ENCODE measurements around the gene TAB3. TPM values are rescaled to one million over a fixed set of nuclear protein-coding genes. Genes with fewer than 3 reads are reported as not detected.

Gene TAB3
- polyA plus RNA-seq, 3 donors from 2014 or later, result 2.0 to 6.5 (median 3.9) TPM

GRCh38 chrX:30904186-30904585 is 15.1 kb upstream of the TAB3 start:
- Mint-ChIP-seq H3K4me1 (peaks cover 9% of the 10 kb centered on the region in 2 donors), H3K9me3 (no peaks in the 10 kb centered on the region), H3K36me3 (no peaks in the 10 kb centered on the region), H3K4me3 (no peak overlapping the region), H3K27me3 (ENCODE audit: low read depth in 3 of 3) (no peaks in the 10 kb centered on the region), H3K27ac (no peak overlapping the region)
- no peak for DNase-seq

- peak overlapping the region in 1 of 6 donors; percentile 8 for H3K27ac Mint-ChIP-seq
- H3K4me1 Mint-ChIP-seq, result peaks cover 9% of the 10 kb centered on the region in 2 donors
- H3K36me3 Mint-ChIP-seq, result no peaks in the 10 kb centered on the region
- peaks cover 0 to 5% (median 0%) of the 10 kb centered on the region in 3 donors for H3K27me3 Mint-ChIP-seq (ENCODE audit: low read depth in 3 of 3)
- no peak for DNase-seq
- no peak overlapping the region for H3K4me3 Mint-ChIP-seq
- peaks cover 0 to 4% (median 0%) of the 10 kb centered on the region in 6 donors for H3K9me3 Mint-ChIP-seq
Observed at GRCh38 chrX:30900227-30900626, 11.2 kb upstream of the TAB3 start.

- H3K27ac Mint-ChIP-seq, result no peak overlapping the region
- peaks cover 0 to 5% (median 0%) of the 10 kb centered on the region in 3 donors for H3K27me3 Mint-ChIP-seq (ENCODE audit: low read depth in 3 of 3)
- no peak overlapping the region for H3K4me3 Mint-ChIP-seq
- DNase-seq, result no peak
- H3K4me1 Mint-ChIP-seq, result peaks cover 9% of the 10 kb centered on the region in 2 donors
- H3K9me3 Mint-ChIP-seq, result peaks cover 0 to 4% (median 0%) of the 10 kb centered on the region in 6 donors
- H3K36me3 Mint-ChIP-seq, result no peaks in the 10 kb centered on the region
Observed at GRCh38 chrX:30898886-30899285, 9.8 kb upstream of the TAB3 start.

GRCh38 chrX:30895370-30895769 is 6.3 kb upstream of the TAB3 start:
- Mint-ChIP-seq H3K36me3 (no peaks in the 10 kb centered on the region), H3K27ac (no peak overlapping the region), H3K27me3 (ENCODE audit: low read depth in 3 of 3) (peaks cover 0 to 5% (median 1%) of the 10 kb centered on the region in 3 donors), H3K9me3 (peaks cover 0 to 4% (median 0%) of the 10 kb centered on the region in 6 donors), H3K4me3 (no peak overlapping the region), H3K4me1 (peaks cover 9% of the 10 kb centered on the region in 2 donors)
- no peak for DNase-seq

- no peak overlapping the region for H3K27ac Mint-ChIP-seq
Observed at GRCh38 chrX:30893206-30893605, 4.2 kb upstream of the TAB3 start.

GRCh38 chrX:30892591-30892990 is 3.5 kb upstream of the TAB3 start:
- H3K4me1 Mint-ChIP-seq, result peaks cover 13 to 20% of the 10 kb centered on the region in 2 donors
- no peak for DNase-seq
- no peak overlapping the region for H3K27ac Mint-ChIP-seq
- H3K4me3 Mint-ChIP-seq, result no peak overlapping the region
- no peaks in the 10 kb centered on the region for H3K36me3 Mint-ChIP-seq
- H3K9me3 Mint-ChIP-seq, result no peaks in the 10 kb centered on the region
- H3K27me3 Mint-ChIP-seq (ENCODE audit: low read depth in 3 of 3), result peaks cover 1 to 7% (median 5%) of the 10 kb centered on the region in 3 donors

More at GRCh38 chrX:30893206-30893605, 4.2 kb upstream of the TAB3 start:
- no peaks in the 10 kb centered on the region for H3K9me3 Mint-ChIP-seq
- H3K4me1 Mint-ChIP-seq, result peaks cover 8 to 14% of the 10 kb centered on the region in 2 donors
- H3K4me3 Mint-ChIP-seq, result no peak overlapping the region
- H3K36me3 Mint-ChIP-seq, result no peaks in the 10 kb centered on the region
- no peak for DNase-seq
- H3K27me3 Mint-ChIP-seq (ENCODE audit: low read depth in 3 of 3), result peaks cover 1 to 7% (median 5%) of the 10 kb centered on the region in 3 donors

- peak overlapping the region; percentile 72 to 86 (median 80) for H3K4me3 Mint-ChIP-seq
- peaks cover 20 to 45% of the 10 kb centered on the region in 2 donors for H3K4me1 Mint-ChIP-seq
- peaks cover 0 to 7% (median 1%) of the 10 kb centered on the region in 3 donors for H3K27me3 Mint-ChIP-seq (ENCODE audit: low read depth in 3 of 3)
- DNase-seq, result no peak
- peak overlapping the region; percentile 17 to 94 (median 72) for H3K27ac Mint-ChIP-seq
- no peaks in the 10 kb centered on the region for H3K36me3 Mint-ChIP-seq
- no peaks in the 10 kb centered on the region for H3K9me3 Mint-ChIP-seq
Observed at GRCh38 chrX:30888526-30889146, 418 bp downstream of the TAB3 start.

GRCh38 chrX:30887721-30888120 is 1.3 kb downstream of the TAB3 start:
- H3K4me3 Mint-ChIP-seq, result peak overlapping the region; percentile 72 to 86 (median 80)
- peaks cover 20 to 45% of the 10 kb centered on the region in 2 donors for H3K4me1 Mint-ChIP-seq
- DNase-seq, result no peak
- peaks cover 0 to 7% (median 1%) of the 10 kb centered on the region in 3 donors for H3K27me3 Mint-ChIP-seq (ENCODE audit: low read depth in 3 of 3)
- no peaks in the 10 kb centered on the region for H3K9me3 Mint-ChIP-seq
- no peaks in the 10 kb centered on the region for H3K36me3 Mint-ChIP-seq
- peak overlapping the region in 5 of 6 donors; percentile 17 to 94 (median 81) for H3K27ac Mint-ChIP-seq

GRCh38 chrX:30887288-30887687 is 1.8 kb downstream of the TAB3 start:
- DNase-seq, result no peak
- Mint-ChIP-seq H3K27me3 (ENCODE audit: low read depth in 3 of 3) (peaks cover 0 to 7% (median 1%) of the 10 kb centered on the region in 3 donors), H3K36me3 (no peaks in the 10 kb centered on the region), H3K4me3 (no peak overlapping the region), H3K4me1 (peaks cover 20 to 45% of the 10 kb centered on the region in 2 donors), H3K9me3 (no peaks in the 10 kb centered on the region), H3K27ac (no peak overlapping the region)

- DNase-seq, result no peak
- H3K27ac Mint-ChIP-seq, result no peak overlapping the region
- H3K36me3 Mint-ChIP-seq, result no peaks in the 10 kb centered on the region
- no peaks in the 10 kb centered on the region for H3K9me3 Mint-ChIP-seq
- H3K4me1 Mint-ChIP-seq, result peaks cover 22 to 51% of the 10 kb centered on the region in 2 donors
- no peak overlapping the region for H3K4me3 Mint-ChIP-seq
- peaks cover 0 to 7% (median 2%) of the 10 kb centered on the region in 3 donors for H3K27me3 Mint-ChIP-seq (ENCODE audit: low read depth in 3 of 3)
Observed at GRCh38 chrX:30885136-30885535, 3.9 kb downstream of the TAB3 start.

- Mint-ChIP-seq H3K4me3 (no peak overlapping the region), H3K27me3 (ENCODE audit: low read depth in 3 of 3) (peaks cover 0 to 2% (median 0%) of the 10 kb centered on the region in 3 donors), H3K27ac (no peak overlapping the region), H3K9me3 (no peaks in the 10 kb centered on the region), H3K36me3 (no peaks in the 10 kb centered on the region), H3K4me1 (peaks cover 14 to 38% of the 10 kb centered on the region in 2 donors)
- no peak for DNase-seq
Observed at GRCh38 chrX:30883138-30883537, 5.9 kb downstream of the TAB3 start.

- Mint-ChIP-seq H3K9me3 (no peaks in the 10 kb centered on the region), H3K4me1 (peaks cover 15 to 40% of the 10 kb centered on the region in 2 donors), H3K27me3 (ENCODE audit: low read depth in 3 of 3) (peaks cover 0 to 2% (median 0%) of the 10 kb centered on the region in 3 donors), H3K27ac (no peak overlapping the region), H3K36me3 (no peaks in the 10 kb centered on the region), H3K4me3 (no peak overlapping the region)
- DNase-seq, result no peak
Observed at GRCh38 chrX:30881797-30882196, 7.3 kb downstream of the TAB3 start.

- no peaks in the 10 kb centered on the region for H3K9me3 Mint-ChIP-seq
- H3K4me1 Mint-ChIP-seq, result peaks cover 16 to 41% of the 10 kb centered on the region in 2 donors
- no peak overlapping the region for H3K4me3 Mint-ChIP-seq
- H3K36me3 Mint-ChIP-seq, result no peaks in the 10 kb centered on the region
- H3K27ac Mint-ChIP-seq, result no peak overlapping the region
- DNase-seq, result no peak
- peaks cover 0 to 2% (median 0%) of the 10 kb centered on the region in 3 donors for H3K27me3 Mint-ChIP-seq (ENCODE audit: low read depth in 3 of 3)
Observed at GRCh38 chrX:30881390-30881789, 7.7 kb downstream of the TAB3 start.

GRCh38 chrX:30880058-30880457 is 9.0 kb downstream of the TAB3 start:
- no peak overlapping the region for H3K27ac Mint-ChIP-seq
- peaks cover 17 to 30% of the 10 kb centered on the region in 2 donors for H3K4me1 Mint-ChIP-seq
- no peak overlapping the region for H3K4me3 Mint-ChIP-seq
- no peak for DNase-seq
- peaks cover 0 to 2% (median 0%) of the 10 kb centered on the region in 3 donors for H3K27me3 Mint-ChIP-seq (ENCODE audit: low read depth in 3 of 3)
- H3K36me3 Mint-ChIP-seq, result no peaks in the 10 kb centered on the region
- H3K9me3 Mint-ChIP-seq, result no peaks in the 10 kb centered on the region
